ENCODE results near the gene SIX1. TPM values are rescaled to one million over a fixed set of nuclear protein-coding genes. Genes with fewer than 3 reads are reported as not detected.

Gene SIX1
- total RNA-seq, 4 donors from 2014 or later = 8.8 to 27.5 (median 16.0) TPM

DNA sequence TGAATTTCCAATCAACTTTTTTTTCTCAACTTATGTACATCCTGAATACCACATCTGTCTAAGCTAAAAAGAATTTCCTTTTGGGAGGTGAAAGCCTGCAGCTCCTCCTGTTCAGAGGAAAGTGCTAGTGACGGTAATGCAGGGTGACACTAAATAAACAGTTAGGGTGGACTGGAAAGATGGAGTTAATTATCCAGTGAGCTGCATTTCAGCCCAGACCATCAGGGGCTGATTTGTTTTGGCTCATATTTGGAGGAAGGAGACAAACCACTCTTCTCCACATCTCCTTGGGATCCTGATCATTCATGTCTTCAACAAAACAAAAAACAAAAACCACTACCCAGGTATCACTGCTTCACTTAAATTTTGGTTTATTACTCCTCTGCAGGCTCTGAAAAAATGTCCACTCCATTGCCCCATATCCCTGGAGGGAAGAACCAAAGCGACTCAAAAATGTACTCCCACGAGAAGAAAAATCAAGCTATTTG lies 5.1 kb upstream of the SIX1 start:
- TF ChIP-seq, protein P1, sequence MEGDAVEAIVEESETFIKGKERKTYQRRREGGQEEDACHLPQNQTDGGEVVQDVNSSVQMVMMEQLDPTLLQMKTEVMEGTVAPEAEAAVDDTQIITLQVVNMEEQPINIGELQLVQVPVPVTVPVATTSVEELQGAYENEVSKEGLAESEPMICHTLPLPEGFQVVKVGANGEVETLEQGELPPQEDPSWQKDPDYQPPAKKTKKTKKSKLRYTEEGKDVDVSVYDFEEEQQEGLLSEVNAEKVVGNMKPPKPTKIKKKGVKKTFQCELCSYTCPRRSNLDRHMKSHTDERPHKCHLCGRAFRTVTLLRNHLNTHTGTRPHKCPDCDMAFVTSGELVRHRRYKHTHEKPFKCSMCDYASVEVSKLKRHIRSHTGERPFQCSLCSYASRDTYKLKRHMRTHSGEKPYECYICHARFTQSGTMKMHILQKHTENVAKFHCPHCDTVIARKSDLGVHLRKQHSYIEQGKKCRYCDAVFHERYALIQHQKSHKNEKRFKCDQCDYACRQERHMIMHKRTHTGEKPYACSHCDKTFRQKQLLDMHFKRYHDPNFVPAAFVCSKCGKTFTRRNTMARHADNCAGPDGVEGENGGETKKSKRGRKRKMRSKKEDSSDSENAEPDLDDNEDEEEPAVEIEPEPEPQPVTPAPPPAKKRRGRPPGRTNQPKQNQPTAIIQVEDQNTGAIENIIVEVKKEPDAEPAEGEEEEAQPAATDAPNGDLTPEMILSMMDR (IDR thresholded peaks at IDR 0.05; ENCODE audit: low read depth) = no peak

DNA sequence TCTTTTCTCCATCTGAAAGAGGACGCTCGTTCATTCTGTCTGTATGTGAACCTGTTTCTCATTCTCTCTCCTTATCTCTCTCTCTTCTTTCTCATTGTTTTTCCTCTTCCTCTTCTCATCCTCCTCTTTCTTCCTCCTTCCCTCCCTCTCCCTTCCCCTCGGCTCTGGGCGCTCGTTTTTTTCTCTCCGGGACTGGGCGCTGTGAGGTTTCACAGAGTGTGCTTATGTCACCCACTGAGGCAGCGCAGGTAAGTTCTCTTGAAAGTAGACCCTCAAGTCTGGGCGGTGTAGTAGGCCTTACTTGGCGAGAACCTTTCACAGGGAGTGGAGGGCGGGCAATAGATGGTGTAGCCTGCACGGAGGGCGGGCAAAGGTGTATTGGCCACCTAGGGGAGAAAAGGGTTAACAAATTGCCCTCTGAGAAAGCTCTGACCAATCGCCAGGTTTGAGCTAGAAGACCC lies 4.5 kb upstream of the SIX1 start:
- TF ChIP-seq, protein P1 (IDR thresholded peaks at IDR 0.05; ENCODE audit: low read depth) = no peak

DNA sequence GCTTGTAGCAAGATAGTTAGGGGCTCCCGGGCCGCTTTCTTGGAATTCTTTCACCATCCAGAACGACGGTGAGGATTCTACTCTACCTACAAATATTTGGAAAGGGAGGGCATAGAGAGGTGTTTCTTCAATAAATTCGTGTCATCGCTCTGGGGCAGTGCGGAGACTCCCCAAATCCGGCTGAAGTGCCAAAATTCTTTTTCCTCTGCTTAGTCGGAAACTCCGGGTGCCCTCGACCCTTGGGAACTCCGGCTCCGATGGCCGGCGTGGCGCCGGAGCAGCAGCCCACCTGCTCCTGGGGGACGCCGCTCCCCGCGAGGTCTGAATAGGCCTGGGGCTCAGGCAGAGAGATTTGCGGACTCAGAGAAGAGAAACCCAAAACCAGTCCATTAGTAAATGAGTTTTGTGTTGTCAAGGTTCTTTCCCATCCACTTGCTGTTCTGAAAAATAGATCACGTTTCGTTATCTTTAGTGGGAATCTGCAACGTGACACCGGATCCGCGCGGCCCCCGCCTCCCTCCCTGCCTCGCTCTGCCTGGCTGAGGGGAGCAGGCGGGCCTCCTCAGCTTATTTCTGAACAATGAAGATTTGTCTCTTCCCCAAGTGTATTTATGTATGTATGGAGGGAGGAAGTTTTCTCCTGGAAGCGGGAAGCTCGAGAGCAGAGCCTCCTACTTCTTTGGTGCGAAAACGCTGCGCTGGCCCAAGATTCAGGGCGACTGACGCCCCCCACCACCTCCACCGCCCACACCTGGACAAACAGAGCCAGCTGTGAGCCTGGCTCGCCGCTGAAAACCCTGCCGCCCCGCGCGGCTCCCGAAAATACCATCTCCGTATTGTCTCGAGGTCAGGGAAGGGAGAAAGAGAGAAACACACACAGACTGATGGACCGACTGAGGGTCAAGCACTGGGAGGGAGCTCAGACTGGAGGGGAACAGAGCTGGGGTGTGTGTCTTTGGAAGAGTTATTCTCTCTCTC lies 3.7 kb upstream of the SIX1 start:
- TF ChIP-seq, protein P1 (IDR thresholded peaks at IDR 0.05; ENCODE audit: low read depth) = no peak

DNA sequence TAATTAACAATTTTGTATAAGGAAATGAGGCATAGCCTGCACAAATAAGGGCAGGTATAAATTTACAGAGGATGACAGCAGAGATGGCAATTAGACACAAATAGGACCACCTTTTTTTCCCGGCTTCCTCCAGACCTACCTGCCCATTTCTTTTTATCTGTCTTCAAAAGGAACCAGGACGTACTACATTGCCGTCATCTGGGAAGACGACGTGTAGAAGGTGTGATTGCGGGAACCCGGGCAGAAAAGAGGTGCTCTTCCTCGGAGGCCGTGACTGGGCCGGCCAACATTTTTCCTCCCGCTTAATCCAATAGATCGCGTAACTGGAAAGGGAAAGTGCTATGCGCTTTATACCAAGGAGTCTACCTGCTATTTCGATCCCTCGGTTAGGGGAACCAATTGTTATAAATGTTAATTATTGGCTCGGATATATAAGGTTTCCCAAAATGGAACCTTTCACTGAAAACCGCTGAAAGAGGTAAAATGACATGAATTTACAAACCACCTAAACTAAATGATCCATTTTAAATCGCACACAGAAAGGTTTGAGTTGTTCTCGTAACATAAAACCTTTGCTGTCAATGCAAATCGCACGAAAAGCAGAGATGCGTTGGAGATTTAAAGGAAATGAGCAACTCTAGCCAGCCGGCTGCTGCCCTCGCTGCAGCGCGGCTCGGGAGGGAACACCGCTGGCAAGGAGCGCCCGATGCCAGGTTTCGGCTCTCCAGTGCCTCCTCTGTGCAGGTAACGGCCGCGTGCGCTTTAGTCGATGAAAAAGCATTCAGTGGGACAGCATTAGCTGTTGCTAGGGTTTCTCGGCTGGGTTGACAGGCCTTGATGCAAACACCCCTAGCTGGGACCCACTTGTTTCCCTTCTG lies 2.8 kb upstream of the SIX1 start:
- TF ChIP-seq, protein P1 (IDR thresholded peaks at IDR 0.05; ENCODE audit: low read depth) = no peak

DNA sequence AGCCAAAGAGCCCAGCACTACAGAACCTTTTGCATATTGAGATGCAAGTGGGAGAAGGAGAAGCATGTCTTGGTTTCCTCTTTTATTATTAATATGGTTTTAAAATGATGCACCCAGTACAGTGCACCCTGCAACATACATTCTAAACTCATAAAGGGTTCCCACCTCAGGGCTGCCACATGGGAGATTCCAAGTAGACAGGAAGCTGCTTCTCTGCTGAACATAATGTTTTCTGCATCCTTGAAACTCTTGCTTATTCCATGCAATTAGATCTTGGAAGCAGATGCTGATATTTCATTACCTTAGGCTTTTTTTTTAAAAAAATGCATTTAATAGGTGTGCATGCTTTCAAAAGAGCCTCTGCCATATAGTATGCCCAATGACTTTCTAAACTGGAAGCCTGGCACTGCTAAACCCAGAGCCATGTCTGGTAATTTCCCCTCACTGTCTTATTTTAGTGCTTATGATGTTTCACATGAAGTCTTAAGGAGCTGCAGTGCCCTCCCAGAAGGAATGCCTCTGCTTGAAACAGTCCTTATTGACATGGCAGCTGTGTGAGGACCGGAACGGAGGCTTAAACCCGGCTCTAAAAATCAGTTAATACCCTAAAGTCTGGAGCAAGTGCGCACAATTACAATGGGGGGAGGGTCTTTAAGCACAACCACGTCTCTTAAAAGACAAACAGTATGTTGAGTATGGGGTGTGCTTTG lies 2.0 kb upstream of the SIX1 start:
- TF ChIP-seq, protein P1 (IDR thresholded peaks at IDR 0.05; ENCODE audit: low read depth) = no peak

DNA sequence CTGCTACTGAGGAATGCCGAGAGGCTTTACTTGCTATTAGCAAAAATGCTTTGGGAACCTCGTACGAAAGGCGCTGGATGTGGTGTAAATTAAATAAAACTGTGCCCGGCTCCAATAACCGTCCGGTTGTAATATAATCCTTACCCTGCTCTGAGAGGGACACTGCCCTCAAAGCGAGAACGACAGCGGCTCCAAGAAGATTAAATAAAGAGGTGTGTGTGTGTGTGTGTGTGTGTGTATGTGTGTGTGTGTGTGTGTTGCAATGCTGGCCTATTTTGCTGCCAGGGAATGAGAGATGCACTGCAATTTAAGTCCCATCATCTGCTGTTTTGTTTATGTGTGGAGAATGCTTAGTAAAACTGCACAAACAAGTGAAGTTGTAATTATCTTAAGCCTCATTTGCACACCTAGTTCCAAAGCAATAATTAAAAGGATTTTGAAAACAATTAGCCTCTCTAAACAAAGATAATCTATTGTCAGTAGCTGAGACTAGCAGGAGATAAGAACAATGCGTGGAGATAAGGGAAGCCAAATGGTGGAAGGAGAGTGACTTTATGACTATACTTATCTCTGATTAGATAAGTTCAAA lies 1.2 kb upstream of the SIX1 start:
- TF ChIP-seq, protein P1 (IDR thresholded peaks at IDR 0.05; ENCODE audit: low read depth) = no peak
